K562 (cell line): ENCODE results near the gene TOGARAM2. TPM values are rescaled to one million over a fixed set of nuclear protein-coding genes. Genes with fewer than 3 reads are reported as not detected.

Source experiments
- BCOR ChIP-seq: fragments of 450-650 bp; IDR thresholded peaks from 2 replicates; pipeline ENCODE4 v1.6.1; 2016
- KLF16 ChIP-seq: IDR thresholded peaks from 2 replicates; pipeline ENCODE4 v1.6.1; 2016; ENCODE audit warnings: antibody characterized with exemption
- MCM7 ChIP-seq, 2 experiments: fragments of 450-650 bp; IDR thresholded peaks; 2 replicates each; pipeline ENCODE4 v1.6.1; 2016 to 2018
- NCOA4 ChIP-seq: fragments of 450-650 bp; IDR thresholded peaks from 2 replicates; pipeline ENCODE4 v1.6.1; 2018; ENCODE audit warnings: mild to moderate bottlenecking; ENCODE audit not compliant: partially characterized antibody
- POU5F1 ChIP-seq: fragments of 150-350 bp; IDR thresholded peaks from 2 replicates; pipeline ENCODE4 v1.6.1; 2014; ENCODE audit warnings: borderline replicate concordance, low read length, low read depth, mild to moderate bottlenecking; ENCODE audit not compliant: partially characterized antibody
- SIRT6 ChIP-seq: IDR thresholded peaks from one replicate; pipeline ENCODE4 v1.6.1; 2012; ENCODE audit warnings: low read depth, mild to moderate bottlenecking, control low read depth, inconsistent platforms, low read length, moderate library complexity
- TEAD2 ChIP-seq: fragments of 450-650 bp; IDR thresholded peaks from 2 replicates; pipeline ENCODE4 v1.6.1; 2016; ENCODE audit warnings: missing genetic modification characterization, control low read depth, missing compliant biosample characterization
- ZKSCAN1 ChIP-seq: fragments of 150-350 bp; IDR thresholded peaks from 2 replicates; pipeline ENCODE4 v1.6.1; 2016; ENCODE audit warnings: low read depth, low read length
- ZNF311 ChIP-seq: fragments of 250-450 bp; sonication (Bioruptor Pico); IDR thresholded peaks from 2 replicates; pipeline ENCODE4 v1.4.0; 2020; ENCODE audit warnings: mild to moderate bottlenecking, moderate library complexity
- ZNF77 ChIP-seq: fragments of 250-450 bp; sonication (Bioruptor Pico); IDR thresholded peaks from 2 replicates; pipeline ENCODE4 v1.5.0; 2020
- polyA plus RNA-seq, 8 experiments: library from polyadenylated mRNA; depleted of rRNA in 4 of 8; stranded (reverse) in 5 of 8; unstranded in 3 of 8; fragments of >200 nt; fragmentation: Nextera tagmentation in 2 of 8; fragmentation: Illumina TruSeq in 1 of 8; extraction: Ambion mirVana in 2 of 8; extraction: Trizol in 1 of 8; gene quantifications; 2 replicates each; pipeline versions ENCODE4 v1.2.1 to v1.2.3, GENCODE V29; 2011 to 2014; ENCODE audit warnings: inconsistent platforms in 1 of 8, missing spikeins in 1 of 8
- total RNA-seq, 7 experiments: library from RNA; depleted of rRNA in 6 of 7; stranded (reverse); fragments of >200 nt in 6 of 7; fragmentation: Illumina TruSeq in 2 of 7; extraction: Trizol in 2 of 7; gene quantifications; 2 replicates each; pipeline versions ENCODE4 v1.2.1 to v1.2.3, GENCODE V29; 2011 to 2021; ENCODE audit warnings: low replicate concordance in 1 of 7
- TF ChIP-seq, protein P1 (sequence below): IDR thresholded peaks from 2 replicates; pipeline ENCODE4 v1.6.1; 2016; ENCODE audit warnings: missing genetic modification characterization, missing compliant biosample characterization
- TF ChIP-seq, protein P2 (sequence below): fragments of 200-600 bp; sonication (generic); IDR thresholded peaks from one replicate; pipeline ENCODE4 v1.6.1; 2012; ENCODE audit warnings: mild to moderate bottlenecking, low read depth, low read length, inconsistent platforms

Gene TOGARAM2
- total and polyA plus RNA-seq, 9 of the 15 experiments (the other 6 are each of a cell fraction or from before 2014, with no cell fraction given) = not detected

- TF ChIP-seq ZKSCAN1 (no peak), ZNF311 (CRISPR knock-in tag) (no peak), ZNF77 (CRISPR knock-in tag) (no peak), SIRT6 (no peak), BCOR (no peak), POU5F1 (no peak), TEAD2 (tag) (no peak), NCOA4 (no peak), MCM7 (IDR thresholded peaks at IDR 0.05) (no peak), KLF16 (no peak)
- TF ChIP-seq, protein P1, sequence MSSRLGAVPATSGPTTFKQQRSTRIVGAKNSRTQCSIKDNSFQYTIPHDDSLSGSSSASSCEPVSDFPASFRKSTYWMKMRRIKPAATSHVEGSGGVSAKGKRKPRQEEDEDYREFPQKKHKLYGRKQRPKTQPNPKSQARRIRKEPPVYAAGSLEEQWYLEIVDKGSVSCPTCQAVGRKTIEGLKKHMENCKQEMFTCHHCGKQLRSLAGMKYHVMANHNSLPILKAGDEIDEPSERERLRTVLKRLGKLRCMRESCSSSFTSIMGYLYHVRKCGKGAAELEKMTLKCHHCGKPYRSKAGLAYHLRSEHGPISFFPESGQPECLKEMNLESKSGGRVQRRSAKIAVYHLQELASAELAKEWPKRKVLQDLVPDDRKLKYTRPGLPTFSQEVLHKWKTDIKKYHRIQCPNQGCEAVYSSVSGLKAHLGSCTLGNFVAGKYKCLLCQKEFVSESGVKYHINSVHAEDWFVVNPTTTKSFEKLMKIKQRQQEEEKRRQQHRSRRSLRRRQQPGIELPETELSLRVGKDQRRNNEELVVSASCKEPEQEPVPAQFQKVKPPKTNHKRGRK (tag) = no peak
- TF ChIP-seq, protein P2, sequence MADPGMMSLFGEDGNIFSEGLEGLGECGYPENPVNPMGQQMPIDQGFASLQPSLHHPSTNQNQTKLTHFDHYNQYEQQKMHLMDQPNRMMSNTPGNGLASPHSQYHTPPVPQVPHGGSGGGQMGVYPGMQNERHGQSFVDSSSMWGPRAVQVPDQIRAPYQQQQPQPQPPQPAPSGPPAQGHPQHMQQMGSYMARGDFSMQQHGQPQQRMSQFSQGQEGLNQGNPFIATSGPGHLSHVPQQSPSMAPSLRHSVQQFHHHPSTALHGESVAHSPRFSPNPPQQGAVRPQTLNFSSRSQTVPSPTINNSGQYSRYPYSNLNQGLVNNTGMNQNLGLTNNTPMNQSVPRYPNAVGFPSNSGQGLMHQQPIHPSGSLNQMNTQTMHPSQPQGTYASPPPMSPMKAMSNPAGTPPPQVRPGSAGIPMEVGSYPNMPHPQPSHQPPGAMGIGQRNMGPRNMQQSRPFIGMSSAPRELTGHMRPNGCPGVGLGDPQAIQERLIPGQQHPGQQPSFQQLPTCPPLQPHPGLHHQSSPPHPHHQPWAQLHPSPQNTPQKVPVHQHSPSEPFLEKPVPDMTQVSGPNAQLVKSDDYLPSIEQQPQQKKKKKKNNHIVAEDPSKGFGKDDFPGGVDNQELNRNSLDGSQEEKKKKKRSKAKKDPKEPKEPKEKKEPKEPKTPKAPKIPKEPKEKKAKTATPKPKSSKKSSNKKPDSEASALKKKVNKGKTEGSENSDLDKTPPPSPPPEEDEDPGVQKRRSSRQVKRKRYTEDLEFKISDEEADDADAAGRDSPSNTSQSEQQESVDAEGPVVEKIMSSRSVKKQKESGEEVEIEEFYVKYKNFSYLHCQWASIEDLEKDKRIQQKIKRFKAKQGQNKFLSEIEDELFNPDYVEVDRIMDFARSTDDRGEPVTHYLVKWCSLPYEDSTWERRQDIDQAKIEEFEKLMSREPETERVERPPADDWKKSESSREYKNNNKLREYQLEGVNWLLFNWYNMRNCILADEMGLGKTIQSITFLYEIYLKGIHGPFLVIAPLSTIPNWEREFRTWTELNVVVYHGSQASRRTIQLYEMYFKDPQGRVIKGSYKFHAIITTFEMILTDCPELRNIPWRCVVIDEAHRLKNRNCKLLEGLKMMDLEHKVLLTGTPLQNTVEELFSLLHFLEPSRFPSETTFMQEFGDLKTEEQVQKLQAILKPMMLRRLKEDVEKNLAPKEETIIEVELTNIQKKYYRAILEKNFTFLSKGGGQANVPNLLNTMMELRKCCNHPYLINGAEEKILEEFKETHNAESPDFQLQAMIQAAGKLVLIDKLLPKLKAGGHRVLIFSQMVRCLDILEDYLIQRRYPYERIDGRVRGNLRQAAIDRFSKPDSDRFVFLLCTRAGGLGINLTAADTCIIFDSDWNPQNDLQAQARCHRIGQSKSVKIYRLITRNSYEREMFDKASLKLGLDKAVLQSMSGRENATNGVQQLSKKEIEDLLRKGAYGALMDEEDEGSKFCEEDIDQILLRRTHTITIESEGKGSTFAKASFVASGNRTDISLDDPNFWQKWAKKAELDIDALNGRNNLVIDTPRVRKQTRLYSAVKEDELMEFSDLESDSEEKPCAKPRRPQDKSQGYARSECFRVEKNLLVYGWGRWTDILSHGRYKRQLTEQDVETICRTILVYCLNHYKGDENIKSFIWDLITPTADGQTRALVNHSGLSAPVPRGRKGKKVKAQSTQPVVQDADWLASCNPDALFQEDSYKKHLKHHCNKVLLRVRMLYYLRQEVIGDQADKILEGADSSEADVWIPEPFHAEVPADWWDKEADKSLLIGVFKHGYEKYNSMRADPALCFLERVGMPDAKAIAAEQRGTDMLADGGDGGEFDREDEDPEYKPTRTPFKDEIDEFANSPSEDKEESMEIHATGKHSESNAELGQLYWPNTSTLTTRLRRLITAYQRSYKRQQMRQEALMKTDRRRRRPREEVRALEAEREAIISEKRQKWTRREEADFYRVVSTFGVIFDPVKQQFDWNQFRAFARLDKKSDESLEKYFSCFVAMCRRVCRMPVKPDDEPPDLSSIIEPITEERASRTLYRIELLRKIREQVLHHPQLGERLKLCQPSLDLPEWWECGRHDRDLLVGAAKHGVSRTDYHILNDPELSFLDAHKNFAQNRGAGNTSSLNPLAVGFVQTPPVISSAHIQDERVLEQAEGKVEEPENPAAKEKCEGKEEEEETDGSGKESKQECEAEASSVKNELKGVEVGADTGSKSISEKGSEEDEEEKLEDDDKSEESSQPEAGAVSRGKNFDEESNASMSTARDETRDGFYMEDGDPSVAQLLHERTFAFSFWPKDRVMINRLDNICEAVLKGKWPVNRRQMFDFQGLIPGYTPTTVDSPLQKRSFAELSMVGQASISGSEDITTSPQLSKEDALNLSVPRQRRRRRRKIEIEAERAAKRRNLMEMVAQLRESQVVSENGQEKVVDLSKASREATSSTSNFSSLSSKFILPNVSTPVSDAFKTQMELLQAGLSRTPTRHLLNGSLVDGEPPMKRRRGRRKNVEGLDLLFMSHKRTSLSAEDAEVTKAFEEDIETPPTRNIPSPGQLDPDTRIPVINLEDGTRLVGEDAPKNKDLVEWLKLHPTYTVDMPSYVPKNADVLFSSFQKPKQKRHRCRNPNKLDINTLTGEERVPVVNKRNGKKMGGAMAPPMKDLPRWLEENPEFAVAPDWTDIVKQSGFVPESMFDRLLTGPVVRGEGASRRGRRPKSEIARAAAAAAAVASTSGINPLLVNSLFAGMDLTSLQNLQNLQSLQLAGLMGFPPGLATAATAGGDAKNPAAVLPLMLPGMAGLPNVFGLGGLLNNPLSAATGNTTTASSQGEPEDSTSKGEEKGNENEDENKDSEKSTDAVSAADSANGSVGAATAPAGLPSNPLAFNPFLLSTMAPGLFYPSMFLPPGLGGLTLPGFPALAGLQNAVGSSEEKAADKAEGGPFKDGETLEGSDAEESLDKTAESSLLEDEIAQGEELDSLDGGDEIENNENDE = no peak
Observed at GRCh38 chr2:29042561-29043075, 61.5 kb downstream of the TOGARAM2 start (continued).
